ENCODE results near the gene MAP3K15. TPM values are rescaled to one million over a fixed set of nuclear protein-coding genes. Genes with fewer than 3 reads are reported as not detected.
A peak's percentile ranks its signal among the peaks of the same experiment; 100 is the strongest.

MAP3K15 gene
- total RNA-seq, 4 donors from 2014 or later = 0.14 to 0.16 TPM; not detected in 2

GRCh38 chrX:19342331-19342906 is 172.9 kb downstream of the MAP3K15 start:
- H3K27me3 ChIP-seq = no peaks in the 10 kb centered on the region
- DNase-seq = no peak
- in situ Hi-C loops (cut with MboI; ENCODE audit: low pct_ligation_motif_present in 1 of 4, low pct_unique_long_range_greater_than_20kb in 1 of 4, low sequenced_read_pairs in 3 of 4) (loop anchor here in 3 of 4 donors (25.0 kb wide), 5 partner anchors 305 to 1605 kb away; partner anchors contain the start of genes PHKA2 (in 1 of the 3) and SCML1 (in 1 of the 3)), intact Hi-C loops (cut with DNase I; ENCODE audit: low total_unique reads) (loop anchor here (5.0 kb wide), 1 partner anchor 465 kb away; no protein-coding TSS in a partner anchor)
- H3K27ac ChIP-seq = peak overlapping the region in 2 of 4 donors; percentile 85 to 94
- H3K4me3 ChIP-seq = no peak overlapping the region
- no peaks in the 10 kb centered on the region for H3K36me3 ChIP-seq
- H3K4me1 ChIP-seq = peaks cover 0 to 22% (median 5%) of the 10 kb centered on the region in 4 donors
- WGBS, 2 donors (ENCODE audit: low coverage in 1 of 2) = 50 to 60% methylated on average over 3 to 6 of the region's 6 CpGs
- H3K9me3 ChIP-seq = no peaks in the 10 kb centered on the region
- TF ChIP-seq CTCF (IDR thresholded peaks at IDR 0.05) (no peak), POLR2AphosphoS5 (IDR thresholded peaks at IDR 0.05) (no peak), POLR2A (IDR thresholded peaks at IDR 0.05) (no peak)

- H3K9me3 ChIP-seq = no peaks in the 10 kb centered on the region
- TF ChIP-seq POLR2AphosphoS5 (IDR thresholded peaks at IDR 0.05) (no peak), CTCF (IDR thresholded peaks at IDR 0.05) (peak in 4 of 5 experiments; percentile 15 to 27 (median 20))
- peaks cover 0 to 4% (median 0%) of the 10 kb centered on the region in 4 donors for H3K4me1 ChIP-seq
- no peaks in the 10 kb centered on the region for H3K27me3 ChIP-seq
- no peak overlapping the region for H3K4me3 ChIP-seq
- no peak for DNase-seq
- intact Hi-C loops (cut with DNase I; ENCODE audit: low total_unique reads) = loop anchor here (10.0 kb wide), 1 partner anchor 940 kb away; no protein-coding TSS in a partner anchor
- no peak overlapping the region for H3K27ac ChIP-seq
- WGBS, 2 donors (ENCODE audit: low coverage in 1 of 2) = 76% methylated on average over 16 of the region's 16 CpGs; no CpG with 5 or more reads in 1 of the 2 donors
- in situ Hi-C loops (cut with MboI; ENCODE audit: low pct_ligation_motif_present in 1 of 4, low pct_unique_long_range_greater_than_20kb in 1 of 4, low sequenced_read_pairs in 3 of 4) = loop anchor here (5.0 to 25.0 kb wide), 9 partner anchors 298 to 1598 kb away; partner anchors contain the start of genes PHKA2 (in 1 of the 4) and SCML1 (in 1 of the 4)
- H3K36me3 ChIP-seq = no peaks in the 10 kb centered on the region
These were observed 180.2 kb downstream of the MAP3K15 start for GRCh38 chrX:19334945-19335626.

GRCh38 chrX:19332983-19333382 is 182.3 kb downstream of the MAP3K15 start:
- TF ChIP-seq EP300 (IDR thresholded peaks at IDR 0.05; ENCODE audit: low read depth) = no peak
- TF ChIP-seq POLR2AphosphoS5 (IDR thresholded peaks at IDR 0.05) = no peak
- TF ChIP-seq CTCF (IDR thresholded peaks at IDR 0.05) = no peak
- TF ChIP-seq POLR2A (IDR thresholded peaks at IDR 0.05) = no peak
- 52% methylated on average over 5 of the region's 5 CpGs; no CpG with 5 or more reads in 1 of the 2 donors for whole genome bisulfite sequencing, 2 donors (ENCODE audit: low coverage in 1 of 2)
- in situ Hi-C loops (cut with MboI; ENCODE audit: low pct_ligation_motif_present in 1 of 4, low pct_unique_long_range_greater_than_20kb in 1 of 4, low sequenced_read_pairs in 3 of 4) (loop anchor here (10.0 to 25.0 kb wide), 8 partner anchors 296 to 1596 kb away; partner anchors contain the start of genes PHKA2 (in 1 of the 4) and SCML1 (in 1 of the 4)), intact Hi-C loops (cut with DNase I; ENCODE audit: low total_unique reads) (loop anchor here (10.0 kb wide), 1 partner anchor 938 kb away; no protein-coding TSS in a partner anchor)
- Histone ChIP-seq H3K9me3 (no peaks in the 10 kb centered on the region), H3K27me3 (no peaks in the 10 kb centered on the region), H3K4me1 (peaks cover 0 to 4% (median 0%) of the 10 kb centered on the region in 4 donors), H3K27ac (no peak overlapping the region), H3K36me3 (no peaks in the 10 kb centered on the region), H3K4me3 (no peak overlapping the region)
- no peak for DNase-seq

- intact Hi-C loops (cut with DNase I; ENCODE audit: low total_unique reads) = loop anchor here (10.0 kb wide), 1 partner anchor 937 kb away; no protein-coding TSS in a partner anchor
- H3K27ac ChIP-seq = no peak overlapping the region
- H3K27me3 ChIP-seq = no peaks in the 10 kb centered on the region
- no peak for DNase-seq
- in situ Hi-C loops (cut with MboI; ENCODE audit: low pct_ligation_motif_present in 1 of 4, low pct_unique_long_range_greater_than_20kb in 1 of 4, low sequenced_read_pairs in 3 of 4) = loop anchor here (10.0 to 25.0 kb wide), 8 partner anchors 295 to 1595 kb away; partner anchors contain the start of genes PHKA2 (in 1 of the 4) and SCML1 (in 1 of the 4)
- WGBS, 2 donors (ENCODE audit: low coverage in 1 of 2) = 89% methylated on average over 10 of the region's 10 CpGs; no CpG with 5 or more reads in 1 of the 2 donors
- H3K9me3 ChIP-seq = no peaks in the 10 kb centered on the region
- TF ChIP-seq POLR2AphosphoS5 (IDR thresholded peaks at IDR 0.05) (no peak), POLR2A (IDR thresholded peaks at IDR 0.05) (no peak), CTCF (IDR thresholded peaks at IDR 0.05) (no peak), EP300 (IDR thresholded peaks at IDR 0.05; ENCODE audit: low read depth) (no peak)
- H3K36me3 ChIP-seq = no peaks in the 10 kb centered on the region
- peaks cover 0 to 4% (median 0%) of the 10 kb centered on the region in 4 donors for H3K4me1 ChIP-seq
- no peak overlapping the region for H3K4me3 ChIP-seq
These were observed 183.5 kb downstream of the MAP3K15 start for GRCh38 chrX:19331831-19332230.
